Lung (tissue), 12 donors: ENCODE measurements around the gene TTC34. TPM values are rescaled to one million over a fixed set of nuclear protein-coding genes. Genes with fewer than 3 reads are reported as not detected.

Experiments
- ATAC-seq: fragments of 200-7000 bp; cut with Tn5 transposase; one replicate; pipeline ENCODE4 v1.9.1; 2020; ENCODE audit warnings: moderate number of reproducible peaks; ENCODE audit not compliant: insufficient read depth, low FRiP score
- DNase-seq, 3 donors: peaks; one replicate each; pipeline ENCODE4 v3.0.0-alpha.2; 2013 to 2017
- H3K27ac ChIP-seq, 2 donors: one replicate each; pipeline ENCODE4 v1.5.1; 2013; ENCODE audit warnings: mild to moderate bottlenecking in 2 of 2, moderate library complexity in 2 of 2, control low read depth in 1 of 2, inconsistent platforms in 1 of 2, low read depth in 1 of 2, low read length in 1 of 2
- H3K27me3 ChIP-seq, 3 donors: one replicate each; pipeline ENCODE4 v1.5.1; 2013; ENCODE audit warnings: low read length in 2 of 3; ENCODE audit not compliant: control insufficient read depth in 3 of 3, insufficient read depth in 3 of 3
- H3K36me3 ChIP-seq, 4 donors: one replicate each; pipeline ENCODE4 v1.5.1; 2013; ENCODE audit warnings: low read length in 4 of 4, mild to moderate bottlenecking in 1 of 4, moderate library complexity in 1 of 4; ENCODE audit not compliant: control insufficient read depth in 4 of 4, insufficient read depth in 4 of 4
- H3K4me1 ChIP-seq, 5 donors: one replicate each; pipeline ENCODE4 v1.5.1; 2013; ENCODE audit warnings: low read length in 5 of 5, mild to moderate bottlenecking in 2 of 5, moderate library complexity in 1 of 5; ENCODE audit not compliant: control insufficient read depth in 5 of 5, insufficient read depth in 5 of 5
- H3K4me3 ChIP-seq: one replicate; pipeline ENCODE4 v1.5.1; 2013; ENCODE audit warnings: mild to moderate bottlenecking, control low read depth, moderate library complexity
- H3K9ac ChIP-seq, 2 donors: one replicate each; pipeline ENCODE4 v1.5.1; 2013; ENCODE audit warnings: low read length in 2 of 2, control low read depth in 1 of 2; ENCODE audit not compliant: insufficient read depth in 1 of 2
- H3K9me3 ChIP-seq, 4 donors: one replicate each; pipeline ENCODE4 v1.5.1; 2013; ENCODE audit warnings: low read length in 3 of 4, mild to moderate bottlenecking in 1 of 4, moderate library complexity in 1 of 4; ENCODE audit not compliant: control insufficient read depth in 4 of 4, insufficient read depth in 3 of 4
- CTCF ChIP-seq: IDR thresholded peaks from 2 replicates; pipeline ENCODE4 v1.5.1; 2012; ENCODE audit warnings: mild to moderate bottlenecking; ENCODE audit errors: control extremely low read depth, extremely low read depth
- WGBS, 2 donors: extraction: QIAGEN DNeasy Blood & Tissue Kit; methylation state at CpG; one replicate each; pipeline ENCODE4 v1.1.7; 2013; 5-methylcytosine and 5-hydroxymethylcytosine counted together
- polyA plus RNA-seq, 2 donors: library from polyadenylated mRNA; stranded (reverse); fragments of 200-250 nt; gene quantifications; one replicate each; pipeline ENCODE4 v1.2.1, GENCODE V29; 2013
- total RNA-seq, 2 donors: library from RNA; depleted of rRNA in 1 of 2; stranded (reverse); fragments of >200 nt in 1 of 2; gene quantifications; one replicate each; pipeline ENCODE4 v1.2.1, GENCODE V29; 2014 to 2021
- donor health status: control.
- donor health status: control.
- donor health status: Bipolar disorder and iron deficiency.
- donor health status: healthy.
- donor health status: DM: yes; HTN: yes; CAD: no.

The TTC34 gene
- total and polyA plus RNA-seq, 4 donors, result 0.30 to 3.3 (median 0.75) TPM

- H3K9me3 ChIP-seq, result peaks cover 0 to 20% (median 2%) of the 10 kb centered on the region in 4 donors
- H3K27ac ChIP-seq, result no peak overlapping the region
- H3K9ac ChIP-seq, result no peak overlapping the region
- WGBS, 2 donors, result 58 to 86% methylated on average over 8 of the region's 8 CpGs
- ATAC-seq (no peak), DNase-seq (no peak)
- H3K4me1 ChIP-seq, result peaks cover 0 to 13% (median 4%) of the 10 kb centered on the region in 5 donors
- peaks cover 3 to 40% (median 29%) of the 10 kb centered on the region in 3 donors for H3K27me3 ChIP-seq
- H3K4me3 ChIP-seq, result no peak overlapping the region
- no peak for TF ChIP-seq CTCF
- H3K36me3 ChIP-seq, result no peaks in the 10 kb centered on the region
Measured at GRCh38 chr1:2632051-2632430, 169.5 kb downstream of the TTC34 start.

DNA sequence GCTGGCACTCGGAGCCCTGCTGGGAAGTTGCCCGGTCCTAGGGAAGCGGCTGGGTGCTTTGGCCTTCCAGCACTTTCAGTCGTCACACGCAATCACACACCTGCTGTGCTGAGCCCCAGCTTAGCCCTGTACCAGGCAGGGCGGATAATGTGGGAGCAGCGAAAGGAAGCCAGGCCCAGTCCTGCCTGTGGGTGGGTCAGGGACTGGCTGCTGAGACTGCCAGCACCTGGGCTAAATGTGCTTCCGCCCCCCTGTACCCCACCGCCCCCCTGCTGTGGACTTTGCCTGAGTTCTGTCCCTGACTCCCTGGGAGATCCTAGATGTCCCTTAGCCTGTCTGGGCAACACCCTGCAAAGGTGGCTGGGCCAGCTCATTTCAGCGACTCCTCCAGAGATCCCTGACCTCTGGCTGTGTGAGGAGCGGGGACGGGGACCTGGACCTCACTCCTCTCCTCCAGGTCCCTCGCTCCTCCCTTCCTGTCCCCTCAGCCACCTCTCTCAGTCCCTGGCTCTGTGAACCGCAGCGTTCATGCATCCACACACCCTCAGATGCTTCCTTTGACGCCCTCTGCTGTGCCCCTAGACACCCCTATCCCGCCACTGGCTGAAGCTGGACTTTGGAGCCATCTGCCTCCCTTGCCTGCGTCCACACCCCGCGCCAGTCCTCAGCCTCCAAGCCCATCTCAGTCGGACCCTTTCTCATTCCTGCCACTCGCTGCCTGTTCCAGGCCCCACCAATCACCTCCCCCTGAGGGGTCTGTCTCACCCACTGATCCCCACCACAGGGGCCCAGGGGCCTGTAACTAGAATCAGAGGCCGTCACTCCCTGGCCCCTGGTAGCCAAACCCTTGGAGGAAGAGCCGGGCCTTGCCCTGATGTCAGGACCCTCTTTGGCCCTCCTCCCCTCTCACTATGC is 170.1 kb downstream of the TTC34 start:
- ATAC-seq, result no peak
- 73 to 77% methylated on average over 24 of the region's 24 CpGs for WGBS, 2 donors
- DNase-seq, result no peak

DNA sequence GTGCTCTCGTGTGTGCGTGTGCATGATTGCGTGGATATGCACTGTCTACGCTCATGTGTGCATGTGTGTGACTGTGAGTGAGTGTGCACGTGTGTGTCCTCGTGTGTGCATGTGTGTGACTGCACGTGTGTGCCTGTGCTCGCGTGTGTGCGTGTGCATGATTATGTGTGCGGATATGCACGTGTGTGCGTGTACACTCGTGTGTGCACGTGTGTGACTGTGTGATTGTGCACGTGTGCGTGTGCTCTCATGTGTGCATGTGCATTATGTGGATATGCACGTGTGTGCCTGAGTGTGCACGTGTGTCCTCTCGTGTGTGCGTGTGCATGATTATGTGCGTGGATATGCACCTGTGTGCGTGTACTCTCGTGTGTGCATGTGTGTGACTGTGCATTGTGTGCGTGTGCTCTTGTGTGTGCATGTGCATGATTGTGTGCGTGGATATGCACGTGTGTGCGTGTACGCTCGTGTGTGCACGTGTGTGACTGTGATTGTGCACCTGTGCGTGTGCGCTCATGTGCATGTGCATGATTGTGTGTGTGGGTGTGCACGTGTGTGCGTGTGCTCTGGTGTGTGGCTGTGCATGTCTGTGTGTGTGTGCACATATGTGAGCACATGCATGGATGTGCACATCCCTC is 170.9 kb downstream of the TTC34 start:
- no peak overlapping the region for H3K4me3 ChIP-seq
- ATAC-seq, result no peak
- H3K36me3 ChIP-seq, result no peaks in the 10 kb centered on the region
- peaks cover 0 to 13% (median 4%) of the 10 kb centered on the region in 5 donors for H3K4me1 ChIP-seq
- no peak overlapping the region for H3K9ac ChIP-seq
- H3K27me3 ChIP-seq, result peaks cover 3 to 45% (median 39%) of the 10 kb centered on the region in 3 donors
- no peak overlapping the region for H3K27ac ChIP-seq
- TF ChIP-seq CTCF, result no peak
- peaks cover 0 to 15% (median under 1%) of the 10 kb centered on the region in 4 donors for H3K9me3 ChIP-seq
- 94 to 96% methylated on average over 35 of the region's 35 CpGs for WGBS, 2 donors
- no peak for DNase-seq

More for the DNA sequence above, 170.1 kb downstream of the TTC34 start:
- no peak overlapping the region for H3K27ac ChIP-seq
- H3K9ac ChIP-seq, result no peak overlapping the region
- TF ChIP-seq CTCF, result no peak
- H3K27me3 ChIP-seq, result peaks cover 3 to 45% (median 34%) of the 10 kb centered on the region in 3 donors
- H3K36me3 ChIP-seq, result no peaks in the 10 kb centered on the region
- peaks cover 0 to 15% (median under 1%) of the 10 kb centered on the region in 4 donors for H3K9me3 ChIP-seq
- H3K4me1 ChIP-seq, result peaks cover 0 to 13% (median 4%) of the 10 kb centered on the region in 5 donors
- H3K4me3 ChIP-seq, result no peak overlapping the region
